IMR-90 (cell line): ENCODE measurements around the gene TMEM120A. TPM values are rescaled to one million over a fixed set of nuclear protein-coding genes. Genes with fewer than 3 reads are reported as not detected.

Experiments
- ATAC-seq: fragments of 200-7000 bp; cut with Tn5 transposase; 2 replicates; pipeline ENCODE4 v1.9.1; 2020; ENCODE audit warnings: low read depth, mild to moderate bottlenecking, moderate library complexity
- BruUV-seq: library from RNA; stranded (reverse); fragments of 400-500 nt; replicated peaks from 2 replicates; lab custom pipeline; 2021; lab: Mats Ljungman, UMichigan
- CTCF ChIA-PET: fragments of 300-600 bp; formaldehyde crosslinking; extraction: SDS; loops from one replicate; lab custom pipeline; 2021; ENCODE audit warnings: antibody characterized with exemption; lab: Yijun Ruan, JAX
- POLR2A ChIA-PET: fragments of 300-600 bp; sonication (Branson Sonifier 250); formaldehyde crosslinking; loops from one replicate; lab custom pipeline; 2022; ENCODE audit warnings: antibody characterized with exemption; ENCODE audit not compliant: unreplicated experiment; lab: Charles Lee
- DNase-seq: peaks from one replicate; pipeline ENCODE4 v3.0.0; 2013
- H2AFZ ChIP-seq: replicated peaks from 2 replicates; pipeline ENCODE3; 2013; ENCODE audit warnings: low read length, mild to moderate bottlenecking; ENCODE audit not compliant: poor library complexity
- H2AK5ac ChIP-seq: 2 replicates; pipeline ENCODE4 v1.6.1; 2013; ENCODE audit warnings: low read depth, low read length, inconsistent platforms
- H2AK9ac ChIP-seq: replicated peaks from 2 replicates; pipeline ENCODE3; 2013; ENCODE audit warnings: mild to moderate bottlenecking, low read depth, low read length, moderate library complexity; ENCODE audit not compliant: poor library complexity
- H2BK120ac ChIP-seq: 2 replicates; pipeline ENCODE4 v1.6.1; 2013; ENCODE audit warnings: low read depth, low read length, inconsistent platforms
- H2BK15ac ChIP-seq: 3 replicates; pipeline ENCODE4 v1.6.1; 2013; ENCODE audit warnings: low read depth, low read length, inconsistent platforms
- H2BK20ac ChIP-seq: 2 replicates; pipeline ENCODE4 v1.6.1; 2013; ENCODE audit warnings: low read depth, mild to moderate bottlenecking, inconsistent platforms, low read length, moderate library complexity
- H2BK5ac ChIP-seq: 2 replicates; pipeline ENCODE4 v1.6.1; 2013; ENCODE audit warnings: mild to moderate bottlenecking, low read depth, low read length, inconsistent platforms; ENCODE audit not compliant: poor library complexity, severe bottlenecking
- H3K14ac ChIP-seq: replicated peaks from 2 replicates; pipeline ENCODE4 v1.6.1; 2013; ENCODE audit warnings: low read depth, low read length, inconsistent platforms
- H3K18ac ChIP-seq: 2 replicates; pipeline ENCODE4 v1.6.1; 2013; ENCODE audit warnings: low read depth, low read length, control low read depth
- H3K23ac ChIP-seq: 2 replicates; pipeline ENCODE4 v1.6.1; 2013; ENCODE audit warnings: low read depth, low read length, inconsistent platforms
- H3K27ac ChIP-seq: 2 replicates; pipeline ENCODE4 v1.5.1; 2013; ENCODE audit warnings: mild to moderate bottlenecking, control low read depth, low read length; ENCODE audit not compliant: insufficient read depth
- H3K27me3 ChIP-seq: 2 replicates; pipeline ENCODE4 v1.6.1; 2013; ENCODE audit warnings: low read length; ENCODE audit not compliant: control insufficient read depth, insufficient read depth
- H3K36me3 ChIP-seq: 2 replicates; pipeline ENCODE4 v1.6.1; 2013; ENCODE audit warnings: low read length, mixed read lengths; ENCODE audit not compliant: control insufficient read depth, insufficient read depth
- H3K4ac ChIP-seq: 2 replicates; pipeline ENCODE4 v1.6.1; 2013; ENCODE audit warnings: low read depth, low read length, inconsistent platforms
- H3K4me1 ChIP-seq: 2 replicates; pipeline ENCODE4 v1.6.1; 2013; ENCODE audit warnings: low read length, mixed read lengths; ENCODE audit not compliant: control insufficient read depth, insufficient read depth
- H3K4me2 ChIP-seq: 2 replicates; pipeline ENCODE4 v1.6.1; 2013; ENCODE audit warnings: low read depth, mild to moderate bottlenecking, control low read depth, low read length, moderate library complexity
- H3K4me3 ChIP-seq: 2 replicates; pipeline ENCODE4 v1.5.1; 2013; ENCODE audit warnings: low read depth, mild to moderate bottlenecking, control low read depth, low read length, moderate library complexity; ENCODE audit not compliant: insufficient read depth
- H3K56ac ChIP-seq: 2 replicates; pipeline ENCODE4 v1.6.1; 2013; ENCODE audit warnings: low read length, inconsistent platforms; ENCODE audit not compliant: insufficient read depth; ENCODE audit errors: extremely low read depth
- H3K79me1 ChIP-seq, 2 experiments: 2 replicates each; pipeline ENCODE4 v1.6.1; 2013; ENCODE audit warnings: low read length in 2 of 2, inconsistent platforms in 1 of 2, low read depth in 1 of 2
- H3K9ac ChIP-seq: 2 replicates; pipeline ENCODE4 v1.6.1; 2013; ENCODE audit warnings: low read depth, low read length, control low read depth
- H3K9me1 ChIP-seq: 2 replicates; pipeline ENCODE4 v1.6.1; 2013; ENCODE audit warnings: low read length, inconsistent platforms; ENCODE audit not compliant: insufficient read depth
- H3K9me3 ChIP-seq: 2 replicates; pipeline ENCODE4 v1.6.1; 2013; ENCODE audit warnings: low read length; ENCODE audit not compliant: control insufficient read depth, insufficient read depth
- H4K20me1 ChIP-seq: 2 replicates; pipeline ENCODE4 v1.6.1; 2013; ENCODE audit warnings: low read length, inconsistent platforms; ENCODE audit not compliant: insufficient read depth
- H4K5ac ChIP-seq: 2 replicates; pipeline ENCODE4 v1.6.1; 2013; ENCODE audit warnings: mild to moderate bottlenecking, low read depth, low read length, control low read depth
- H4K8ac ChIP-seq, 2 experiments: 2 replicates each; pipeline ENCODE4 v1.6.1; 2013; ENCODE audit warnings: low read depth in 2 of 2, low read length in 2 of 2, control low read depth in 1 of 2, inconsistent platforms in 1 of 2
- H4K91ac ChIP-seq: 2 replicates; pipeline ENCODE4 v1.6.1; 2013; ENCODE audit warnings: low read depth, low read length, inconsistent platforms; ENCODE audit not compliant: insufficient read depth
- BHLHE40 ChIP-seq: fragments of 150-350 bp; IDR thresholded peaks from 2 replicates; pipeline ENCODE4 v1.6.1; 2016; ENCODE audit warnings: mild to moderate bottlenecking, low read depth, low read length
- CEBPB ChIP-seq: IDR thresholded peaks from 2 replicates; pipeline ENCODE4 v1.6.1; 2012; ENCODE audit warnings: low read depth, low read length, improper control_type of control experiment
- CHD1 ChIP-seq: IDR thresholded peaks from 2 replicates; pipeline ENCODE4 v1.6.1; 2012; ENCODE audit warnings: low read depth, low read length, improper control_type of control experiment
- CTCF ChIP-seq: conservative IDR thresholded peaks from 2 replicates; pipeline ENCODE4 v1.5.1; 2012; ENCODE audit warnings: mild to moderate bottlenecking, low read depth, low read length, improper control_type of control experiment
- ELK1 ChIP-seq: fragments of 150-350 bp; IDR thresholded peaks from 2 replicates; pipeline ENCODE4 v1.6.1; 2016; ENCODE audit warnings: low read depth, mild to moderate bottlenecking, low read length, moderate library complexity, borderline replicate concordance
- FOS ChIP-seq: fragments of 150-350 bp; IDR thresholded peaks from 2 replicates; pipeline ENCODE4 v1.6.1; 2016; ENCODE audit warnings: low read depth, low read length
- MAFK ChIP-seq: IDR thresholded peaks from 2 replicates; pipeline ENCODE4 v1.6.1; 2012; ENCODE audit warnings: low read depth, low read length, improper control_type of control experiment
- MAZ ChIP-seq: IDR thresholded peaks from 2 replicates; pipeline ENCODE4 v1.6.1; 2012; ENCODE audit warnings: low read depth, mild to moderate bottlenecking, low read length, improper control_type of control experiment, moderate library complexity, borderline replicate concordance
- MXI1 ChIP-seq: IDR thresholded peaks from 2 replicates; pipeline ENCODE4 v1.6.1; 2012; ENCODE audit warnings: low read depth, mild to moderate bottlenecking, low read length, moderate library complexity, borderline replicate concordance
- NFE2L2 ChIP-seq: fragments of 150-350 bp; IDR thresholded peaks from 2 replicates; pipeline ENCODE4 v1.6.1; 2016; ENCODE audit warnings: low read depth, mild to moderate bottlenecking, low read length
- POLR2A ChIP-seq: IDR thresholded peaks from 2 replicates; pipeline ENCODE4 v1.6.1; 2012; ENCODE audit warnings: mild to moderate bottlenecking, low read depth, low read length
- RAD21 ChIP-seq: IDR thresholded peaks from 2 replicates; pipeline ENCODE4 v1.6.1; 2012; ENCODE audit warnings: low read length, improper control_type of control experiment
- RCOR1 ChIP-seq: IDR thresholded peaks from 2 replicates; pipeline ENCODE4 v1.6.1; 2012; ENCODE audit warnings: mild to moderate bottlenecking, low read length, improper control_type of control experiment; ENCODE audit not compliant: insufficient replicate concordance
- RFX5 ChIP-seq: IDR thresholded peaks from 2 replicates; pipeline ENCODE4 v1.8.0; 2012; ENCODE audit warnings: low read depth, mild to moderate bottlenecking, low read length, moderate library complexity
- SMC3 ChIP-seq: fragments of 150-350 bp; IDR thresholded peaks from 2 replicates; pipeline ENCODE4 v1.6.1; 2016; ENCODE audit warnings: low read depth, mild to moderate bottlenecking, antibody characterized with exemption, low read length, moderate library complexity
- USF2 ChIP-seq: fragments of 150-350 bp; IDR thresholded peaks from 2 replicates; pipeline ENCODE4 v1.6.1; 2017; ENCODE audit warnings: mild to moderate bottlenecking, antibody characterized with exemption, low read length, low read depth
- WGBS, 2 experiments: methylation state at CpG; one replicate each; pipeline versions ENCODE4 v1.1.5 to v1.1.7; 2013; ENCODE audit warnings: missing lambda C conversion rate in 2 of 2; ENCODE audit not compliant: insufficient read length in 1 of 2; ENCODE audit errors: extremely low coverage in 2 of 2; 5-methylcytosine and 5-hydroxymethylcytosine counted together
- dilution Hi-C: fragments of 300-500 bp; cut with HindIII; formaldehyde crosslinking; loops from one replicate; pipeline ENCODE4 v1.14.3; 2018; ENCODE audit warnings: low sequenced_read_pairs; ENCODE audit not compliant: unreplicated experiment
- in situ Hi-C: fragments of 300-500 bp; cut with MboI; formaldehyde crosslinking; loops from 3 replicates; pipeline ENCODE4 v1.14.3; 2019; ENCODE audit warnings: low sequenced_read_pairs, inconsistent platforms, mixed read lengths
- intact Hi-C: fragments of 100-400 bp; cut with micrococcal nuclease; formaldehyde crosslinking; loops from 2 replicates; pipeline ENCODE4 v1.10.0; 2022
- polyA plus RNA-seq, 3 experiments: library from polyadenylated mRNA; depleted of rRNA; stranded (reverse); fragments of >200 nt; gene quantifications; 2 replicates each; pipeline ENCODE4 v1.2.3, GENCODE V29; 2012; ENCODE audit warnings: low replicate concordance in 1 of 3
- total RNA-seq: library from RNA; depleted of rRNA; stranded (reverse); fragments of >200 nt; gene quantifications from 2 replicates; pipeline ENCODE4 v1.2.3, GENCODE V29; 2012

The TMEM120A gene
- total and polyA plus RNA-seq, 2 of the 4 experiments (the other 2 are of a cell fraction), result 32.1 to 39.3 TPM

DNA sequence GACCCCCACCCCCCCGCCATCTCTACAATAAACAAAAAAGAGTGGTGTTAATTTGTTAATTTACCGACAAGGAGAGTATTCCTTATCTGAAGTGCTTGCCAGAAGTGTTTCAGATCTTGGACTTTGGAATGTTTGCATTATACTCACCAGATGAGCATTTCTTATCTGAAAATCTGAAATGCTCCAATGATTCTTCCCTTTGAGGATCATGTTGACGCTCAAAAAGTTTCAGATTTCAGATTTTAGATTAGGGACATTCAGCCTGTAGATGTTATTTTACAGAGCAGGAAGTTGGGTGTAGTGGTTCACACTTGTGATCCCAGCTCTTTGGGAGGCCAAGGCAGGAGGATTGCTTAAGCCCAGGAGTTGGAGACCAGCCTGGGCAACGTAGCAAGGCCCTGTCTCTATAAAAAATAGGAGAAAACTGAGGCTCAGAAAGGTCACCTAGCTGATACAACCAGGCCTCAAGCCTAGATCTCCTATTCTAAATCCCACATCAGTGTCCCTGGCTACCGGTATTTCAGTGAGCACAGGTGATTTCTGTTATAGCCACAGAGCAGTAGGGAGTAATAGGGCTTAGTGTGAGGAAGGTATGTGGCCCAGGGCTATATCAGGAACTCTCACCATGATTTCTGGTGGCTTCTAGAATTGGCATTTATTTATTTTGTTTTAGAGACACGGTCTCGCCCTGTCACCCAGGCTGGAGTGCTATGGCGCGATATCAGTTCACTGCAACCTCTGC lies 35.4 kb downstream of the TMEM120A start:
- DNase-seq (no peak), ATAC-seq (no peak)
- no peaks in the 10 kb centered on the region for H3K9me3 ChIP-seq
- no peak overlapping the region for H3K14ac ChIP-seq
- no peak overlapping the region for H2AFZ ChIP-seq
- intact Hi-C loops (no loop called here), in situ Hi-C loops (no loop called here), dilution Hi-C loops (no loop called here)
- peaks cover 15% of the 10 kb centered on the region for H3K4me1 ChIP-seq
- H4K8ac ChIP-seq, result no peak overlapping the region
- H3K36me3 ChIP-seq, result peaks cover 32% of the 10 kb centered on the region
- H2BK5ac ChIP-seq, result no peak overlapping the region
- H3K27ac ChIP-seq, result no peak overlapping the region
- H2BK120ac ChIP-seq, result no peak overlapping the region
- no peak overlapping the region for H2BK20ac ChIP-seq
- no peak overlapping the region for H3K4me2 ChIP-seq
- H2BK15ac ChIP-seq, result no peak overlapping the region
- no peak overlapping the region for H3K18ac ChIP-seq
- TF ChIP-seq CTCF (no peak), NFE2L2 (no peak), ELK1 (no peak), CHD1 (no peak), MXI1 (no peak), RFX5 (no peak), FOS (no peak), SMC3 (no peak), USF2 (no peak), CEBPB (no peak), POLR2A (no peak), MAZ (no peak), RAD21 (no peak), RCOR1 (no peak), BHLHE40 (no peak), MAFK (no peak)
- BruUV-seq, result no TSS peak
- H2AK9ac ChIP-seq, result no peak overlapping the region
- no peak overlapping the region for H4K91ac ChIP-seq
- no peak overlapping the region for H3K9ac ChIP-seq
- H3K4ac ChIP-seq, result no peak overlapping the region
- no peaks in the 10 kb centered on the region for H3K27me3 ChIP-seq
- H3K9me1 ChIP-seq, result peaks cover 17% of the 10 kb centered on the region; the same call in 1 of the 2 replicates
- H3K23ac ChIP-seq, result no peak overlapping the region
- CTCF ChIA-PET, result no interaction called here
- no peaks in the 10 kb centered on the region for H4K20me1 ChIP-seq
- no peak overlapping the region for H3K4me3 ChIP-seq
- 93% methylated on average over 5 of the region's 9 CpGs; no CpG with 5 or more reads in 1 of the 2 experiments for WGBS, 2 experiments
- no peak overlapping the region for H3K56ac ChIP-seq
- H3K79me1 ChIP-seq, result peaks cover 6 to 48% of the 10 kb centered on the region in 2 experiments
- no peak overlapping the region for H2AK5ac ChIP-seq
- H4K5ac ChIP-seq, result no peak overlapping the region
- POLR2A ChIA-PET, result no interaction called here
